GM19043 (cell line): Measurements from ENCODE around the gene DNAH9.

Source experiments
- ATAC-seq: cut with Tn5 transposase; IDR thresholded peaks from one replicate; pipeline ENCODE4 v1.9.1; 2021; ENCODE audit warnings: low read depth; ENCODE audit not compliant: unreplicated experiment

The DNAH9 gene

DNA sequence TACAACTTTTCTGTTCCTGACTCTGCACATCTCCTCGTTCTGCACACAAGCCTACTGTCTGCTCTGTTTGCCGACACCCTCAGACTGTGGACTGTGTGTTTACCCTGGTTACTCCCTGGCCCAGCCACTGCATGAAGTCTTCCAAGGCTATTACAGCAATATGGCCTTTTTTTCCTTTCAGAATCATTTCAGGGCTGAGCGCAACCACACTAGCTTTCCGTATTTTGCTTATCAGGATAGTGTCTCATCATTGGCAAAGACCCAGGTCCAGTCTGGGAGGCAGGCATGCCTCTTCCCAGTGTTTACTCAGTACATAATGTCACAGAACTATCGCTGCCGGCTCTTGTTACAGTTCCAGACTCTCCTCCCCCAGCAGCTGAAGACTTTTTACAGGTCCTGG is 10.1 kb downstream of the DNAH9 start:
- no peak for ATAC-seq

DNA sequence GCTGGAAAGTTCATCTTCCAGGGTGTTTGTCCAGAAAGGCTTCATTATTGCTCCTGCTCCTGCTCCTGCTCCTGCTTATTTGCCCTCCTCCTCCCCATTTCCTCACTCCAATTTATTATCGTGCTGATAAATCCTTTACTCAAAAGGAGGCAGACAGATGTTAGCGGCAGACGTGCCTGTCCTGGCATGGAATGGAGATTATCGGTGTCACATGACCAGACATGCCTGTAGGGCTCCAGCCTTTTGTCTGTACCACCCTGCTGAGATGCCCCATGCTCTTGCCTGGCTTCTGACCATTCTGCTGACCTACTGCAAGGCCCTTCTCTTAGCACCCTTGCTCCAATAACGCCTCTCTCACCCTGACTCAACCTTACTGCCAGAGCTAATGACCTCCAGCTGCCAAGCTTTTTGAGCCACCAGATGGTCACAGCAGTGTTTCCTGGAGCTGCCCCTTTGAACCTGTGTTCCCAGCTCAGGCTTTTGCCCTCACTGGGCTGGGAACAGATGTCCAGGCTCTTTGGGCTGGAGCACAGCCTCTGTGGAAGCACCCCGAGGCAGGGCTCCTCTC is 12.8 kb downstream of the DNAH9 start:
- no peak for ATAC-seq

DNA sequence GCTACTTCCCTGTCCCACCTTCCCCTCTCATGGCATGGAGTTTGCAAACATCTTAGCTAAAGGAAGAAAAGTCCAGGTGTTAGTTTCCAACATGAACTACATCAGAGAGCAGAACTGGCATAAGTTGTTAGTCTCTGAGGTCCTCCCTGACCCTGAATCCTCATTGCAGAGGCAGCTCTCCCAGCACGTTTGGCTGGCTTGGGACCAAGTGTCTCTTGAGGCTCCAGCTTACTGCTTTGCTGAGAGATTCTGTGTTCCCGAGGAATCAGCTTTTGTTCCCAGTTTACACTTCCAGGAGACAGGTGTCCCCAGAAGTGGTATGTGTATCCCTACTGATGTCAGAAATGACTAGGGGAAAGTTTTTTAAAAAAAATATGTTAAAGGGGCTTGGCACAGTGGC is 14.7 kb downstream of the DNAH9 start:
- no peak for ATAC-seq

DNA sequence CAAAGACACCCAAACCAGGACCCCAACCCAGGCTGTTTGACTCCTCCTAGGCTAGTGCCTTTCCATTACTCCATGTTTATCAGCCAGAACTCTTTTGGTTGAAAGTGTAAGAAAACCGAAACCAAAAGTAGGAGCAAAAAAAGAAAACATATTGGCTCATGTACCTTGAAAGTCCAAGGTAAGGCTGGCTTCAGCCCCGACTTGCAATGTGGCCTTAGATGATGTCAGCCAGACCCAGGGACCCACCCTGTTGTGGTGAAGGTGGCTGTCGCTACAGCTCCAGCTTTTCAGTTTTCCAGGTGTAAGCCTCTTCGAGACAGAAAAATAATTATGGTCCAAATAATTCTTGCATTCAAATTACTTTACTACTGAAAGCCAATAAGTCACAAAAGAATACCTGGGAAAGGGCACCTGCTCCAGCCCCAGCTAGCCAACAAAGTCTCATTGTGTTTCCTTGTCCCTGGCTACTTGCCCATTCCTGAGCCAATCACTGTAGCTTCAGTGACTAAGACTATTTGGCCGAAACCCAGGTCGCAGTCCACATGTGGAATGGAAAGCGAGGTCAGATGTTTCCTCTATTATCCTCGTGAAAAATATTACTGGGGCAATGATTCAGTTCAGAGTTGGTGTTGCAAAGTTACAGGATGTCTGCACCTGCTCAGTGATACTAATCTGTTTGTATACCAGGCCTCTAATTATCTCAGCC is 20.7 kb downstream of the DNAH9 start:
- ATAC-seq: no peak

DNA sequence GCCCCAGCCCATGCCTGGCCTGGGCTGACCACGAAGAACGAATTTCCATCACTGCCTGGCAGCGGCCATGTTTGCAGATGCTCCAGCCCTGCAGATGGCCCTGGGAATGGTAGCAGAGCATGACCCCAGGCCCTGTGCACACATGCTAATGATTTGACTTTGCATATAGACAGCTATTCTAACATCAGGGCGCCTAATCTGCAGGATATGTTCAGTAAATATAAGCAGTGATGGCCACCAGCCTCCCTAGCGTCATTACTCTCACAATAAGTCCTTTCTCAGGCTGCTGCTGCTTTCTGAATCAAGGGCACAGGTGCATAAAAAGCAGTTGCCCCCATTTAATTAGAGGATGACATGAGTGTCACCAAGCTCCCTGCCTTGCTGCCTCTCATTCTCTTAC is 24.2 kb downstream of the DNAH9 start:
- ATAC-seq: no peak

DNA sequence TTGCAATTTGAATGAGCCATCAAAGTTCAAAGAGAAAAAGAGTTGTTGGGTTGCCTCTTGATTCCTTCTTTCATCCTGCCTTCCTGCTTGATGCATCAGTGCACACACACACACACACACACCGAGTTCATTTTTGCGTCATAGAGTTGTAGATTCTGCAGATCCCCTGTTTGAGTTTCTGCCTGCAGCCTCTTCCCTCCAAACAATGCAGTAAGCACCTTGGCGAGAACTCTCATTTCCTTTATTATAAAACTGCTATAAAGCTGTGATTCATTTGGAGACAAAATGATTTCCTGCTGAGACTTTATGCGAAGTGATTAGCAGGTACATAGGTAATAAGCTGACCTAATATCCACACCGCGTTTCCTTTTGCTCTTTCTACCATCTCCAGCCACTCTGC is 26.7 kb downstream of the DNAH9 start:
- ATAC-seq: no peak

DNA sequence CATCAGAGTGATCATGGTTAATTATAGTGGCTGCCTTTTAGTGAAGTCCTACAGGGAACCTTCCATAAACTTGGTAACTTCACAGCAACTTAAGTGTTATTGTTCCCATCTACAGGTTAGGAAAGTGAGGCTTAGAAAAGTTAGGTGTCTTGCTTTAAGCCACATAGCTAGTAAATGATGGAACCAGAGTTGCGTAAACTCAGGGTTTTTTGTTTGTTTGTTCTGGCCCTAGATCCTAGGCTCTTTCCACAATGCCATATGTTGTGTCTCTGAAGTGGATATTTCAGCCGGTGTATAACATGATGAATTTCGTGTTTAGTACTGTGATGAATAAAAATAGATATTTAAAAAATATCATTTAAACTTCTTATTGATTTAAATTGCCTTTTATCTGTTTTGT is 27.6 kb downstream of the DNAH9 start:
- no peak for ATAC-seq

DNA sequence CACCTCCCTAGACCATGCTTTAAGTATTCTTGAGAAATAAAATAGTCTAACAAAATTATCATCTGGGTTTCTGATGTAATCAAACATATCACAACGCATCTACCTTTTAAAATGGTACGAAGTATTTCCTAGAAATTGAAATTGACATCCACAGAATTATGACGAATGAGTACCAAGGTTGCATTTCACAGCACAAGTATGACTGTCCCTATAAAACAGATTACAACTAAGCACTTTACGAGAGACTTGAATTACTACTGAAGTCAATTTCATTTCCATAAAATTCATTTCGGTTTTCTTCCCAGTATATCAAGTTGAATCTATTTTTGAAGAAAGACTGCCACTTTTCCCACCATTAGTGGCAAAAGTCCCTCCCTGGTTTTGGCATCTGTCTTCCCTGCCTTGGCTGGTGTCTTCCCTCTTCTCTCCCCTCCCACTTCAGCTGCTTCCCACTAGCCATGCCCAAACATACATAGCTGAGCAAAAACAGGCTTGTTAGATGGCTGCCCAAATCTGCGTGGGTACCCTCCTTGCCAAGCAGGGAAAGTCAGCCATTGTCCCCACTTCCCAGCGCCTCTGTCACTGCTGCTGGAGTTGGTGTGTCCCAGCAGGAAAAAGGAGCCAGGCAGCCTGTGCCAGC is 29.2 kb downstream of the DNAH9 start:
- no peak for ATAC-seq

DNA sequence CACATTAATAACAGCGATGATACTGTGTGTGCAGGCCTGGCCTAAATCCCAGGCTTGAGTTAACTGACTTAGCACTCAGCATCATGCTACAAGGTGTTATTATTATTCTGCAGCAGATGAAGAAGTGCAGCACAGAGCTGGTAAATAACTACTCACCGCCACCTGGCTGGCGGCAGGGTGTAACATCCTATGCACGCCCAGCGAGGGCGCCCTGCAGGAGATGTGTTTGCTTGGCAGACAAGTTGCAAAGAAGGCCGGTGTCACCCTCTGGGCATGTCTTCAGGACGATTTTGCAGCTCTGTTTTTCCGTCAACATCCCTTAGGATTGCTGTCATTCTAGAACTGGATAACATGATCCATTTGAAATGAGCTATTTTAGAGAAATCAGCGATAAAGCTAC is 30.1 kb downstream of the DNAH9 start:
- no peak for ATAC-seq

DNA sequence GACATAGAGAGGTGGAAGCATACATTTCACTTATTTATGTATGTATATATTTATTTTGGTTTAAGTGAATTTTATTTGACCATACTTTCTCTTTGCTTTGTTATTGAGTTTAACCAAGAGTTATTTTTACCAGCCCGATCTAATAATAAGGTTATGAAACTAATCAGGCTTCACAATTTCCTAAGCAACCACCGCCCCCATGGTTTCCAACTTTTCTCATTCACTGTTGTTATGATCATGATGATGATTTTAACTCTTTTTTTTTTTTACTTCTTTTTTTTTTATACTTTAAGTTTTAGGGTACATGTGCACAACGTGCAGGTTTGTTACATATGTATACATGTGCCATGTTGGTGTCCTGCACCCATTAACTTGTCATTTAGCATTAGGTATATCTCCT is 30.6 kb downstream of the DNAH9 start:
- ATAC-seq: no peak

DNA sequence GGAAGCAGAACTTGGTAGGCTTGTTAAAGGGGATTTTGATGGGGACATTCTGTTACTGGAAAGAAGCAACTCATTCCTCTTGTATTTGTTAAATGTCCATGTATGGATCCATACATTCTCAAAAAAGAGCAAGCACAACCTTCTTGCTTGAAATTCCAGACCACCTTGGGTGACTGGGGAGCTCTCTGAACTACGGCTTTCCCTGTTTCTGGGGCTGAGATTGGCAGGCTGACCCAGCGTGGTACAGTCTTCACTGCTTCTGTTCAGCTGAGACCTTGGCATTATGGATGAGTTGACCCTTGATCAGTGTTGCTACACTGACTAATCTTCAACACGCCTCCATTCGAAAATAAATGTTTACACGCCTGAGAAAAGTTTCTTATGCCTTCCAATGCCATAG is 38.5 kb downstream of the DNAH9 start:
- no peak for ATAC-seq

DNA sequence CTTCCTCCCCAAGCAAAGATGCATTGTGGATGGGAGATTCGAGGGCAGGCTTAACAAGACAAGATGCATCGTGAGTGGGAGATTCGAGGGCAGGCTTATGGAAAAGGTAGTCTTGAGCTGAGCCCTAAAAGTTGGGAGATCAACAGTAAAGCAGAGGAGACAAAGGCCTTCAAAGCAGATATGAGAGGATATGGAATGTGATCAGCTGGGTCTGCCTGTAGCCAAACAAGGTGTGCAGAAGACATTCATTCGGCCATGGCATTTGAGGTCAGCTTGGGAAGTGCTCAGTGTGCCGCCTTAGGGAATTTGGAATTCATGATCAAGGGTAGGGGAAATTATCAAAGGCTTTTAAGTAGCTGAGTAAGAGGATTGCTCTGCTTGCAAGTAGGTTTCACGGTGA is 39.5 kb downstream of the DNAH9 start:
- no peak for ATAC-seq

DNA sequence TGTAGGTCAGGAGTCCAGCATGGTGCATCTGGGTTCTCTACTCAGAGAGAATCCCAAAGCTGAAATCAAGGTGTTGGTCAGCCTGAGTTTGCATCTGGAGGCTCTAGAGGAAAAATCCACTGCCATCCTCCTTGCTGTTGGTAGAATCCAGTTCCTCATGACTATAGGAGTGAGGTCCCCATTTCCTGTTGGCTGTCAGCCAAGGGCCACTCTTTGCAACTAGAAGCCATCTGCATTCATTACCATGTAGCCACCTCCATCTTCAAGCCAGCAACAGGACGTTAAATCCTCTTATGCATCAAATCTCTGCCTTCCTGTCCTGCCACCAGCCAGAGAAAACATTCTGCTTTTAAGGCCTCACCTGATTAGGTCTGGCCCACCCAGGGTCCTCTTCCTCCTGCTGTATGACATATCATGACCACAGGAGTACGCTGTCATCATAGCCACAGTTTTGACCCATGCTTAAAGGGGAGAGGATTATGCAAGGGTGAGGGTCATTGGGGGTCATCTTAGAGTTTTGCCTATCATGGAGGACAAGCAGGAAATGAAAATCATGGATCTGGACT is 40.5 kb downstream of the DNAH9 start:
- no peak for ATAC-seq

DNA sequence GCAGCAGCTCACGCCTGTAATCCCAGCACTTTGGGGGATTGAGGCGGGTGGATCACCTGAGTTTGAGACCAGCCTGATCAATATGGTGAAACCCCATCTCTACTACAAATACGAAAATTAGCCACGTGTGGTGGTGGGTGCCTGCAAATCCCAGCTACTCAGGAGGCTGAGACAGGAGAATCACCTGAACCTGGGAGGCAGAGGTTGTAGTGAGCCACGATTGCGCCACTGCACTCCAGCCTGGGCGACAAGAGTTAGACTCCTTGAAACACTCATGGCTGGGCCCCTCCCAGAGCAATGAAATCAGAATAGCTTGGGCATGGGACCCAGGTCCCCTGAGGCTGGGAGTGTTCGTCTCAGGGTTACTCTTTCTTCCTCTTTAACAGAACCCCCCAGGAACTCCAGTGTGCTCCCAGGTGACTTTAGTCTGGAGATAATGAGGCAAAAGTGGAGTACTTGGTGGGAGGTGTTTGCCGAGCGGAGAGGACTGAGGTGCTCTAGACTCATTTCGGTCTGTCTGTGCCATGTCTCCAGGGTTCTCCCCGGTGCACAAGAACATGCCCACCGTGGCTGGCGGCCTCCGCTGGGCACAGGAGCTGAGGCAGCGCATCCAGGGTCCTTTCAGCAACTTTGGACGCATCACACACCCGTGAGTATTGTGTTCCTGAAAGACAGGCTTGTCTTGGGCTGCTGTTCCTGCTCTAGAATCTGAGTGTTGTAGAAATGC is 41.6 kb downstream of the DNAH9 start:
- ATAC-seq: no peak

DNA sequence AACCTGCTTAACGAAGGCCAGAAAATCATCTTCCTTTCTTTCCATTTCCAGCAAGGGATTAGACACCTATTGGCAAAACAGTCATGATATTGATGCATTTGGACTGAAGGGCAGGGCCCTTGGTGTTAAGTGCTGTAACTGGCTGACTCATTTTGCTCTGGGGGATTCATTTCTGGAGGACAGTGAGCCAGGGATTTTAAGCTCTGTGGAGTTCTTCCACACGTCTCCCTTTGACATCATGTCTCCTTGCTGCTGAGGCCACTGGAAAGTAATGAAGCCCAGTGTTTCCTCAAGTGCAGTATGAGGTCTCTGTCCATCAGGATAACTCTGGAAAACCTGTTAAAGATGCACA is 42.2 kb downstream of the DNAH9 start:
- no peak for ATAC-seq

DNA sequence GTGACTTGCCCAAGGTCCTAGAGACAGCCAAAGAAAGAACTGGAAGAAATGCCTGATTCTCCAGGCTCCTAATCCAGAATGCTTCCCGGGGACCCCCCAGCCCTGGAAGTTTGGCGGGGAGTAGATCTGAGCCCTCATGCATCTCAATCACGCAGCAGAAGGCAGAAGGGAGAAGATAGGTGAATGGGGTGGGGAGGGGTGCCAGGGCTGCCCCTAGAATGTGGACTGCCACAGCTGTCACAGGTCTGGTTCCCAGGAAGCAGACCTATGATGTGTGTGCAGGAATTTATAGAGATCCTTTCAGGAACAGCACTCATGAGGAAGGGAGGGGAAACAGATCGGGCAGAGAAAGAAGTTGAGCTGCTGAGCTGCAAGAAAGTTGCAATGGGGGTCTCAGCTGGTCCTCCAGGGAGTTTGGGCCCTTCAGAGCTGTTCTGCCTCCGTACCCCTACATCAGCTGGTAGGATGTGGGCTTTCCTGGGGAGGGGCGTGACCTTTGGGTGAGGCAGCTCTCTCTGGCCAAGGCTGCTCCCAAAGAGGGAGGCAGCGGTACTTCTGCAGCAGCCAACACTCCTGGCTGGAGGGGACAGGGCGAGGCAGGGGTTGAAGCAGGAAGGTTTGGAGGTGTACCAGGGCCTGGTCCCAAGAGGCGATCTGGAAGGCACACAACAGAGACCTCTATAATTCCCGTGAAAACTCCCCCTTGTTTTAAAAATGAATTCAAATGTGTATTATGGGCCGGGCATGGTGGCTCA is 43.4 kb downstream of the DNAH9 start:
- no peak for ATAC-seq

DNA sequence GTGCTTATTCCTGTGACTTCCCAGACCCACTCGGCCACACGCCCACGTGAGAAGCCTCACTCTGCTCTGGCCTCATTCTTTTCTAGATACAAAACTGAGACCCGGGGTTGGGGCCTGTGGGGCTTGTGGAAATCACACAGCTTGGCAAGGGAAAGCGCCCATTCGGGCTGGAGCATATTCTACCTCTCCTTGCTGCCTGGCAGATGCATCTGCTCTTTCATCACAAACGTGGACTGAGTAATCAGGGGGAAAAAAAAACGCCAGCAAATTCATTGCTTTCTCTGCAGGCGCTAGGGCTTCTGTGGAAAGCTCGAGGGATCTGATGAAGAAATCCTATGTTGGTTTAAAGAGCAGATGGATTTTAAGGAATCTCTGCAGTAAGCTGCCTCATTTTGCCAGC is 44.4 kb downstream of the DNAH9 start:
- no peak for ATAC-seq

DNA sequence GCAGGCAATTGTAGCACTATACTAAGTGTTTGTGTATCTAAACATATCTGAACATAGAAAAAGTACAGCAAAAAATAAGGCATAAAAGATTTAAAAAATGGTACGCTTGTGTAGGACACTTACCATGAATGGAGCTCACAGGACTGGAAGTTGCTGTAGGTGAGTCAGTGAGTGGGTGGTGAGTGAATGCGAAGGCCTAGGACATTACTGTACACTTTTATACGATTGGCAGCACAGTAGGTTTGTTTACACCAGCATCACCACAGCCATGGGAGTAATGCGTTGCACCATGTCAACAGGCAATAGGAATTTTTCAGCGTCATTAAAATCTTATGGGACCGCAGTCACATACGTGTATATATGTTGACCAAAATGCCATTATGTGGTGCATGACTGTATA is 45.6 kb downstream of the DNAH9 start:
- ATAC-seq: no peak

DNA sequence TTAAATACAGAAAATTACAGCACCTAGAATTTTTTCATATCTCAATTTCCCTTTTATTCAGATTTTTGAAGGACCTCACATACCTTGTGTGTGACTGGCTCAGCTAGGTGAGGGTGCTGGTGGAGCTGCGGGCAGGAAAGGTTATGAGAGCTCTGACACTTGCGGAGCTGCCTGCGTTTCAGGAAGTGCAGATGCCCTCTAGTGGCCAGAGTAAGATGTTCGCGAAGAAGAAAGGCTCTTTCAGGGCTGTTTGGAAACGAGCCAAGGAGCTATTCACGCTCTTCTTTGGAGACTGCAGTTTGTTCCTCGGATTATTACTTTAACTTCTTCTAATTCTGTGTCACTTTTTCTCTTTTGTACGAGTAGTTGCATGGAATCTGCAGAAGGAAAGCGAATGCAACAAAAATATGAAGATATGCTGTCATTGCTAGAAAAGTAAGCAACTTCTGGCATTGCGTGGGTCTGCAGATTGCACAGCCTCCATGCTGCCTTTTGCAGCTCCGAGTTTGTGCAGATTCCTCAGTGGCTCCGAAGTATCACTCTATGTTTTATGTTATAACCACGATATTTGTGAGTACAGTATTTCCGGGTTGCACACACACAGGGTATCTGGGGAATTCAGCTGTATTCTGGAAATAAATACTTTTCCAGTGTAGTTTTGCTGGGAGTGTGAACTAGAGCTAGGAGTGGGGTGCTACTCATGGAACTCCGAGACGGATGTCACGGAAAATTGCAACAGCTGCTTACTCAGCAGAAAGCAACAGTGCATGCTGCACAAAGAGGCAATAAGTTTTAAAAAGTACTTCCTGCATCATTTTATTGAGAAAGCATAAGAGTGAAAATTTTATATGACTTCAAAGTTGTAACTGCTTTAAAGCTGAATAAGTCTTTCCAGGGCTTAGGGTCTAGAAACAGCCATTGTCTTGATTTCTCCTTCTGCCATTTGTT is 46.3 kb downstream of the DNAH9 start:
- no peak for ATAC-seq

DNA sequence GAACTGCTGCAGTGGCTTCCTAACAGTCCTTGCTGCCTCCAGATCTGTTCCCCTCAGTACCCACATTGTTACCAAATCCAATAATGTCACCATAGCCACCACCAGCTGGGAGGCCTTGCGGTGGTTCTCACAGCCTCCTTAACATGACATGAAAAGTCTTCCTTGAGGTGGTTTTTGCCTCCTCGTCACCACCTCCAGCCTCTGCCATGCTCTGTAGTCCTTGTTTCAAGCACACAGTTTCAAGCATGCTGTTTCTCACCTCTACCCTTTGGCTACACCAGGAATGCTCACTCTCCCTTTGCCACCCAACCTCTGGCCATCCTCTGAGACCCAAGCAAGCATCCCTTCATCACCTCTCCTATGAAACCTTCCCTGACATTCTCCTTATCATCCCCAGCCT is 47.2 kb downstream of the DNAH9 start:
- ATAC-seq: no peak
